Esophagus (tissue), 2 donors: ENCODE measurements around the gene GGNBP2. TPM values are rescaled to one million over a fixed set of nuclear protein-coding genes. Genes with fewer than 3 reads are reported as not detected.

Source experiments
- H3K27ac ChIP-seq, 2 donors: one replicate each; pipeline ENCODE4 v1.5.1; 2013; ENCODE audit warnings: low read depth in 2 of 2, mild to moderate bottlenecking in 2 of 2, inconsistent platforms in 1 of 2, low read length in 1 of 2, moderate library complexity in 1 of 2
- H3K27me3 ChIP-seq, 2 donors: one replicate each; pipeline ENCODE4 v1.6.1; 2013; ENCODE audit warnings: low read length in 2 of 2, control low read depth in 1 of 2, mild to moderate bottlenecking in 1 of 2; ENCODE audit not compliant: insufficient read depth in 2 of 2, control insufficient read depth in 1 of 2
- H3K36me3 ChIP-seq, 2 donors: one replicate each; pipeline ENCODE4 v1.6.1; 2013; ENCODE audit warnings: low read length in 1 of 2; ENCODE audit not compliant: control insufficient read depth in 2 of 2, insufficient read depth in 2 of 2
- H3K4me1 ChIP-seq, 2 donors: one replicate each; pipeline ENCODE4 v1.6.1; 2013; ENCODE audit warnings: low read length in 1 of 2; ENCODE audit not compliant: control insufficient read depth in 2 of 2, insufficient read depth in 2 of 2
- H3K4me3 ChIP-seq, 2 donors: one replicate each; pipeline ENCODE4 v1.5.1; 2013; ENCODE audit warnings: low read length in 2 of 2, mild to moderate bottlenecking in 2 of 2, low read depth in 1 of 2, moderate library complexity in 1 of 2
- H3K9me3 ChIP-seq, 2 donors: one replicate each; pipeline ENCODE4 v1.6.1; 2013; ENCODE audit warnings: mild to moderate bottlenecking in 2 of 2, low read depth in 1 of 2, low read length in 1 of 2, moderate library complexity in 1 of 2; ENCODE audit not compliant: control insufficient read depth in 2 of 2, insufficient read depth in 1 of 2
- WGBS, 2 donors: extraction: QIAGEN DNeasy Blood & Tissue Kit; methylation state at CpG; one replicate each; pipeline ENCODE4 v1.1.7; 2013; 5-methylcytosine and 5-hydroxymethylcytosine counted together
- polyA plus RNA-seq, 2 donors: library from polyadenylated mRNA; stranded (reverse); fragments of 200-250 nt; gene quantifications; one replicate each; pipeline ENCODE4 v1.2.3, GENCODE V29; 2013
- donor health status: healthy with polysubstance abuse.
- donor health status: Bipolar disorder and iron deficiency.

The GGNBP2 gene, protein sequence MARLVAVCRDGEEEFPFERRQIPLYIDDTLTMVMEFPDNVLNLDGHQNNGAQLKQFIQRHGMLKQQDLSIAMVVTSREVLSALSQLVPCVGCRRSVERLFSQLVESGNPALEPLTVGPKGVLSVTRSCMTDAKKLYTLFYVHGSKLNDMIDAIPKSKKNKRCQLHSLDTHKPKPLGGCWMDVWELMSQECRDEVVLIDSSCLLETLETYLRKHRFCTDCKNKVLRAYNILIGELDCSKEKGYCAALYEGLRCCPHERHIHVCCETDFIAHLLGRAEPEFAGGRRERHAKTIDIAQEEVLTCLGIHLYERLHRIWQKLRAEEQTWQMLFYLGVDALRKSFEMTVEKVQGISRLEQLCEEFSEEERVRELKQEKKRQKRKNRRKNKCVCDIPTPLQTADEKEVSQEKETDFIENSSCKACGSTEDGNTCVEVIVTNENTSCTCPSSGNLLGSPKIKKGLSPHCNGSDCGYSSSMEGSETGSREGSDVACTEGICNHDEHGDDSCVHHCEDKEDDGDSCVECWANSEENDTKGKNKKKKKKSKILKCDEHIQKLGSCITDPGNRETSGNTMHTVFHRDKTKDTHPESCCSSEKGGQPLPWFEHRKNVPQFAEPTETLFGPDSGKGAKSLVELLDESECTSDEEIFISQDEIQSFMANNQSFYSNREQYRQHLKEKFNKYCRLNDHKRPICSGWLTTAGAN
- 10 to 100 TPM; 32.9 to 42.2 TPM for polyA plus RNA-seq

DNA sequence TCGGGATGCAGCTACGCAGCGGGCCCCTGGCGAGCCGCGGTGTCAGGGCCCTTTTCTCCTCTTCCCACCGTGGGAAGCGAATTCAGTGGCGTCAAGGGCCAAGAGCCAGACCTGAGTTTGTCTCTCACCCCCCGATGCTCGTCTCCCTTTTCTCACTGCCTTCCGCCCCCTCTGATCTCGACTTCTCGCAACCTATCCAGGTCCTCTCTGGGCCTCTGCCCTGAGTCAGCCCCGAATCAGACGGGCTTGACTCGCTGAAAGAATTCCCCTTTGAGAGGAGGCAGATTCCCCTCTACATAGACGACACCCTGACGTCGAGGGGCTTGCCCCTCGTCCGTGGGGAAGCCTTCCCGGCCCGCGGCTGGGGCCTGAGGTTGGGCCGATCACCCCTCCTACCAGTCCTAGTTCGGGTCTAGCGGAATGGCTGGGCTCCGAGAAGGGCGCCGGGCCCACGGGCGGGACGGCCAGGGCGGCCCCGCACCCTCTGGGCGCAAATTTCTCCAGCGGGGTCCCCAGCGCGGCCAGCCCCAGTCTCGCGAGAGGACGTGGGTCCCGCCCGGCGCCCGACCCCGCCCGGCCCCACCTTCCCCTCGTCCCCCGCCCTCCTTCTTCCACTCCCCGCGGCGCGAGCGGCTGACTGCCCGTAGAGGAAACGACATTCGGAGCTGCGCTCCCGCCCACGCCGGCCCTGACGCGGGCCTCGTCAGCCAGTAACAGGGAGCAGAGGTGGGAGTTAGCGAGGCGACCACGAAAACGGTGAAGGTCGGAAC is at the start of gene GGNBP2:
Gene GGNBP2 (plus strand): TSS at position 613 of the 770 bp plus-strand sequence. CDS start 806 bp downstream, outside the sequence.
- peak within 1 kb of the TSS; percentile 81 to 95 for H3K4me3 ChIP-seq
- H3K4me1 ChIP-seq: no peaks in the 10 kb centered on the region
- no peaks in the 10 kb centered on the region for H3K27me3 ChIP-seq
- WGBS, 2 donors: 0 to 1% methylated on average over 56 to 71 of the region's 71 CpGs
- peak within 1 kb of the TSS; percentile 99 for H3K27ac ChIP-seq
- no peaks in the 10 kb centered on the region for H3K9me3 ChIP-seq
- no peaks in the 10 kb centered on the region for H3K36me3 ChIP-seq

DNA sequence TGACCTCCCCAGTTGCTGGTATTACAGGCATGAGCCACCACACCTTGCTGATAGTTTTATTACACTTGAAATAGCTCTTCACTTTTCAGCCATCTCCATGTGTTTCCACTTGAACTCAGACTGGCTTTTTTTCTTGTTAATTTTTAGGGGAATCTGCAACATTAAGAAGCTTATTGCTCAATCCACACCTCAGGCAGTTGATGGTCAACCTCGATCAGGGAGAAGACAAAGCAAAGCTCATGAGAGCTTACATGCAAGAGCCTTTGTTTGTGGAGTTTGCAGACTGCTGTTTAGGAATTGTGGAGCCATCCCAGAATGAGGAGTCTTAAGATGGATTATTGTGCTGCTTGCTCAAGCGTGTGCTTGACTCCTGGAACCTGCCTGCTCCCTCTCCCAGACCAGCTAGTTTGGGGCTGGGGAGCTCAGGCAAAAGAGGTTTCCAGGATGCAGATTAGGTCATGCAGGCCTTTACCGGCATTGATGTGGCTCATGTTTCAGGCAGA is 49.6 kb upstream of the GGNBP2 start:
- Histone ChIP-seq H3K27ac (no peak overlapping the region), H3K36me3 (peaks cover 20 to 43% of the 10 kb centered on the region in 2 donors), H3K9me3 (no peaks in the 10 kb centered on the region), H3K27me3 (no peaks in the 10 kb centered on the region), H3K4me1 (no peaks in the 10 kb centered on the region), H3K4me3 (no peak overlapping the region)
- WGBS, 2 donors: 61 to 64% methylated on average over 3 of the region's 3 CpGs

DNA sequence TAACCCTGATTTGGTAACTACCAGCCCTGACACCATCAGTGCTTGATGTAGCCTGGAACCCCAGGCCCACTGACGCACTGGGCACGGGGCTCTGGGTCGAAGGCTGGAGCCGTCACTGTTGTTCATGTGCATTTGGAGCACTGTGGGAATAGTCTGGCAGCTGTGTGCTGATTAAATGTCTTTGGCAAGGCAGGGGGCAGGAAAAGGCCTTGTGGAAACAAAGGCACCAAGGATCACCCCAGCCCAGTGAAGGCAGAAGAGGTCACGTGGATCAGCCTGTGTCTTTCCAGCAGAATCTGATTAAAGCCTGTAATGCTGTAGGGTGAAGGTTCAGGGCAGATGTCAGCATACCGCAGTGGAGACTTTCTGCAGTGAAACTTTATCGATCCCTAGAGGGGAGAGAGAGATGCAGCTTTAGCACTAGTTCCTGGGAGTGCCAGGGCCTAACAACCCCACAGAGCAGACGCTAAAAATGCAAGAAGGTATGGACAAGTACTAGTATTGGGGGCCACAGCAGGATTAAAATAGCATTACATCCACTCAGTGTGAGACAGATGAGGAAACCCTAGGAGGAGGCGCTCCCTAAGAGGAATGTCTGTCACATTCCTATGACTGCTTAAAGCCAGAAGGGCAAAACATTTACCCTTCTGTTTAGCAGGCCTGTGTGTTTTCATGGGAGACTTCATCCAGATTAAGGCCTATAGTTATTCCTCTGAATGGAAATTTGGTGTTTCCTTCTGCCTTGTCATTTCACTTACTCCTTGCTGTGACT is 48.5 kb upstream of the GGNBP2 start:
- Histone ChIP-seq H3K4me1 (peaks cover 0 to 3% of the 10 kb centered on the region in 2 donors), H3K27ac (no peak overlapping the region), H3K9me3 (peaks cover 0 to 2% of the 10 kb centered on the region in 2 donors), H3K36me3 (peaks cover 23 to 52% of the 10 kb centered on the region in 2 donors), H3K4me3 (no peak overlapping the region), H3K27me3 (no peaks in the 10 kb centered on the region)
- WGBS, 2 donors: 92 to 95% methylated on average over 9 of the region's 9 CpGs

DNA sequence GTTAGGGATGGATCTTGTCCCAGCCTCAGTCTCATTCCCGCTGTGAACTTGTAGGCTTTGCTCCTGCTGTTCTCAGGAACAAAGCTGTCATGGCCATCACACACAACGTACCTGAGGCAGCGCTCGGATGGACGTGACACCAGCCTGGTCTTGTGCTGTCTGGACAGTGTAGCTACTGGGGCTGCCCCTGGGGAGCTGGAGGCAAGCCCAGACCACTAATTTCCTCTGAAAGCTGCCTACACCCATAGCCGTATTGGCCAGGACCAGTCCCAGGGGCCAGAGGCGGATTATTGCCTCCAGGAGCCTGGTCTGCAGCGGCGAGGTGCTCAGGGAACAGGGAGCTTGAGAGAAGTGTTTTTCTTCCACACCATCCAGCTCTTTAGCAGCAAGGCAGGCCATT is 46.6 kb upstream of the GGNBP2 start:
- no peak overlapping the region for H3K27ac ChIP-seq

DNA sequence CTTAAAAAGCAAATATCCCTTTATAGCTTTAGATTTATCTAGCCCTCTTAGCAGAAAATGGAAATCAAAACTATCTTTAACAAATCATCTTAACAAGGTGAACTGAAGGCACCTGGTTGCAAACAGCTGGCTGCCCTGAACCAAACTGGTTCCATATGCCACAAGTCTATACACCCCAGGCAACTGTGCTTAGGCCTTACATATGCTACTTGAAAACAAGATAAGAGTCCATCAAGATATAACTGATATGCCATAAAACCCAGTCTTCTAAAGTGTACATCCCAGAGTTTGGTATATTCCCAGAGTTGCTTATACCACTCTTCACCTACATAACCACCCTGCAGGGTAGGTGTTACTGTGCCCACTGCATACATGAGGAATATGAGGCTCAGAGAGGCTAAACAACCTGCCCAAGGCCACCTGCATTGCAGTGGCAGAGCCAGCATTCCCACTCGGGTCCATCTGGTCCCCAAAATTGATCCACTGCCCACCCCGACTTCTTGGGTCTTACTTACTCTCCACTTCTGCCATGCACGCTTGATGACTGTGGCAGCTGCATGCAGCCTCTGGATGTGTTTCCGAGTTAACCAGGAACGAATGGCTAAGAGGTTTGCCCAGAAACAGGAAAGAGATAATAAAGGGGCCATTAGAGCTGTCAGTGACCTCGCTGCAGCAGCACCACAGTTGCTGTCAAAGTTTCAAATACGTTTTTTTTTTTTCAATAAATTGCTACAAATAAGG is 46.0 kb upstream of the GGNBP2 start:
- H3K27ac ChIP-seq: no peak overlapping the region
- WGBS, 2 donors: 79 to 81% methylated on average over 7 of the region's 7 CpGs
- peaks cover 0 to 3% of the 10 kb centered on the region in 2 donors for H3K4me1 ChIP-seq
- H3K9me3 ChIP-seq: peaks cover 0 to 2% of the 10 kb centered on the region in 2 donors
- no peak overlapping the region for H3K4me3 ChIP-seq
- H3K36me3 ChIP-seq: peaks cover 23 to 48% of the 10 kb centered on the region in 2 donors
- no peaks in the 10 kb centered on the region for H3K27me3 ChIP-seq

More for the DNA sequence above, 46.6 kb upstream of the GGNBP2 start:
- peaks cover 0 to 3% of the 10 kb centered on the region in 2 donors for H3K4me1 ChIP-seq
- peaks cover 0 to 2% of the 10 kb centered on the region in 2 donors for H3K9me3 ChIP-seq
- 76 to 79% methylated on average over 9 of the region's 9 CpGs for WGBS, 2 donors
- no peaks in the 10 kb centered on the region for H3K27me3 ChIP-seq
- H3K4me3 ChIP-seq: no peak overlapping the region
- peaks cover 22 to 48% of the 10 kb centered on the region in 2 donors for H3K36me3 ChIP-seq

DNA sequence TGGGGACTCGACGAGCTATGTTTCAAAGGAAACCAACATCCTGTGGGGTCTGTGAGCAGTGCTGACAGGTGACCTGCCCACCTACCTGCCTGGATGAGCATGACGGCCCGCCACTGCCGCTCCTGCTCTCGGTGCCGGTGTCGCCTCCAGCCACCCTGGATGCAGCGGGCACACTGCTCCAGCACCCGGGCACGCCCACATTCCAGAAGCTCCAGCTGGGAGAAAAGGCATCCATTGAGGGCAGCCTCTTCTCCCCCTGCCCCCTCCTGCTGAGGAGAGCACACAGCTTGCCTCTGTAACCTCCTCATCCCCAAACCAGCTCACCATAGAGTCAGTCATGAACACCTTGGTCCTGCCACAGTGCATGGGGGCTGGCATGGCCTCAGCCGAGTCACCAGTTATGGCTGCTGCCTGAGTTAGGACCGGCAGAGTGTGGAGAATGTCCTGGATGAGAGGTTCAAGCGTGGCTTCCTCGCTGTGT is 43.9 kb upstream of the GGNBP2 start:
- Histone ChIP-seq H3K27me3 (no peaks in the 10 kb centered on the region), H3K27ac (no peak overlapping the region), H3K9me3 (peaks cover 0 to 2% of the 10 kb centered on the region in 2 donors), H3K4me1 (peaks cover 0 to 3% of the 10 kb centered on the region in 2 donors), H3K36me3 (peaks cover 22 to 53% of the 10 kb centered on the region in 2 donors), H3K4me3 (no peak overlapping the region)
- 87 to 94% methylated on average over 15 of the region's 15 CpGs for WGBS, 2 donors

DNA sequence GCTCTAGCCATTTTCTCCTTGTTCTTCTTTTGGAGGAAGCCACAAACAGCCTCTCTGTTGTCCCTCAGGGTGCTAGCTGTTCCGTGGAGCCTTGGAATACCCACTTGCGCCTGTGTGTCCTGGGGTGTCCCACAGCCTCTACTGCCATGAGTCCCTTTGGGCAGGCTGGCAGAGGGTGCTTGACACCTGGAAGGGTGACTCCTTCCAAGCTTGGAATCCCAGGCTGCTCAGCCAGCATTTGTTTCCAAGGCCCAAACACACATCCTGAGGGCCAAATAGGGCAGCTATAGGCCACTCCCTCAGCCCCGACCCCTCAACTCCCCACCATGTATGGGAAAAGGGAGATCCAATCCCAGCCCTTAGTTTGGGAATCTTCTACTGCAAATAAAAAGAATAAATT is 43.4 kb upstream of the GGNBP2 start:
- Histone ChIP-seq H3K9me3 (peaks cover 0 to 2% of the 10 kb centered on the region in 2 donors), H3K27me3 (no peaks in the 10 kb centered on the region), H3K27ac (no peak overlapping the region), H3K4me1 (peaks cover 0 to 3% of the 10 kb centered on the region in 2 donors), H3K4me3 (no peak overlapping the region), H3K36me3 (peaks cover 20 to 50% of the 10 kb centered on the region in 2 donors)
- WGBS, 2 donors: 92 to 95% methylated on average over 3 of the region's 3 CpGs

DNA sequence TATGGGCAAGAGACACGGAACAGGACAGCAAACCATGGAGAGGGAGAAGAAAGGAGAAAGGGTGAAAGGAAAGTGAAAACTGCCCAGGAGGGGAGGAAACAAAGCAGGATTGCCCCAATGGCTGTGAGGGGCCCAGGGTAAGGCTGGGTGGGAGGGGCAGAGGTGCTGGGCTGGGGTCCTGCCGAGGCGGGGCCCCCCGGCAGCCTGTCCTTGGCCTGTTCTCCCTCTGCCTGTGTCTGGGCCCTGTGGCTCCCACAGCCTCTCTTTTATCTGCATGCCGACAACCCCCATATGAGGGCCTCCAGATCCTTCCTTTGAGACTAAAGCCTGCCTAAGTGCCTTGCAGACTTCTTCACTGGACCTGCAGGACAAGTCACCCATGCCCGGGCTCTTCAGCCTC is 42.8 kb upstream of the GGNBP2 start:
- H3K27ac ChIP-seq: no peak overlapping the region
- H3K36me3 ChIP-seq: peaks cover 22 to 48% of the 10 kb centered on the region in 2 donors
- H3K4me3 ChIP-seq: no peak overlapping the region
- 94 to 95% methylated on average over 6 of the region's 6 CpGs for WGBS, 2 donors
- H3K4me1 ChIP-seq: peaks cover 0 to 3% of the 10 kb centered on the region in 2 donors
- H3K9me3 ChIP-seq: peaks cover 0 to 2% of the 10 kb centered on the region in 2 donors
- H3K27me3 ChIP-seq: no peaks in the 10 kb centered on the region
